ENCODE measurements around the gene NUDT8.
A peak's percentile ranks its signal among the peaks of the same experiment; 100 is the strongest.
"Not testable (repeated sequence)": the region's sequence is repeated elsewhere in the genome, so short reads cannot be mapped to it uniquely, and the experiment has no call there.

Gene NUDT8

DNA sequence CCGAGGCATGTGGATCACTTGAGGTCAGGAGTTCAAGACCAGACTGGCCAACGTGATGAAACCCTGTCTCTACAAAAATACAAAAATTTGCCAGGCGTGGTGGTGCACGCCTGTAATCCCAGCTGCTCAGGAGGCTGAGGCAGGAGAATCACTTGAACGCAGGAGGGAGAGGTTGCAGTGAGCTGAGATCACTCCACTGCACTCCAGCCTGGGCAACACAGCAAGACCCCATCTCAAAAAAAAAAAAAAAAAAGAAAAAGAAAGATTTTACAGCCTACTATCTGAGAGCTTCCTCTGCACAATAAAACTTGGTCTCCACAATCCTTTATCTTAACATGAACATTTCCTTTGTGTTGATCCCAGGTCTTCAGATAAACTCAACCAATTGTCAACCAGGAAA lies 31.0 kb upstream of the NUDT8 start:
- DNase-seq (ENCODE audit: low spot score) = not testable (repeated sequence)

DNA sequence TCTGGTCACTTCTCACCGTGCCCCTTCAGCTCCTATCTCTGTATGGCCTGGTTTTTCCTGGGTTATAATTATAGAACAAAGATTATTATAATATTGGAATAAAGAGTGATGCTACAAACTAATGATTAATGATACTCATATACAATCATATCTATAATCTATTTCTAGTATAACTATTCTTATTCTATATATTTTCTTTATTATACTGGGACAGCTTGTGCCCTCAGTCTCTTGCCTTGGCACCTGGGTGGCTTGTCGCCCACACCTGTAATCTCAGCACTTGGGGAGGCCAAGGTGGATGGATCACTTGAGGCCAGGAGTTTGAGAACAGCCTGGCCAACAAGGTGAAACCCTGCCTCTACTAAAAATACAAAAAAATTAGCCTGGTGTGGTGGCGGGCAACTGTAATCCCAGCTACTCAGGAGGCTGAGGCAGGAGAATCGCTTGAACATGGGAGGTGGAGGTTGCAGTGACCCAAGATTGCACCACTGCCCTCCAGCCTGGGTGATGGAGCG lies 30.0 kb upstream of the NUDT8 start:
- DNase-seq (ENCODE audit: low spot score) = not testable (repeated sequence)

DNA sequence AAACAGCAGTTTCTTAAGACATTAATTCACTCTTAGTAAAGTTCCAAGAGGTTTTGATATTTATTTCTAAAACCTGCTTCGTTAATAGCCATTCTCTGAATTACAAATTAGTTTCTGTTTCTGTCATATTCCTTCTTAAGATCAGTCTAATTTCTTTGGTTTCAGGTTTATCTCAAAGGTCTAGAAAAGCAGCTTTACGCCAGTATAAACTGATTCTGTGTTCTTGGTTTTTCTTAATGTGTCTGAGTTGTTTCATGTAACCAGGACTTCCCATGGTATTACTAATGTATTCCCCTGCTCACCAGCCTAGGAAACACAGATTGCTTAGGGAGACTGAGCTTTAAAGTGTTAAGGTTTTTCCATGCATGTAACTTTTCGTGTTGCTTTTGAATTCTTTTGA lies 27.6 kb upstream of the NUDT8 start:
- no peak for DNase-seq (ENCODE audit: low spot score)

DNA sequence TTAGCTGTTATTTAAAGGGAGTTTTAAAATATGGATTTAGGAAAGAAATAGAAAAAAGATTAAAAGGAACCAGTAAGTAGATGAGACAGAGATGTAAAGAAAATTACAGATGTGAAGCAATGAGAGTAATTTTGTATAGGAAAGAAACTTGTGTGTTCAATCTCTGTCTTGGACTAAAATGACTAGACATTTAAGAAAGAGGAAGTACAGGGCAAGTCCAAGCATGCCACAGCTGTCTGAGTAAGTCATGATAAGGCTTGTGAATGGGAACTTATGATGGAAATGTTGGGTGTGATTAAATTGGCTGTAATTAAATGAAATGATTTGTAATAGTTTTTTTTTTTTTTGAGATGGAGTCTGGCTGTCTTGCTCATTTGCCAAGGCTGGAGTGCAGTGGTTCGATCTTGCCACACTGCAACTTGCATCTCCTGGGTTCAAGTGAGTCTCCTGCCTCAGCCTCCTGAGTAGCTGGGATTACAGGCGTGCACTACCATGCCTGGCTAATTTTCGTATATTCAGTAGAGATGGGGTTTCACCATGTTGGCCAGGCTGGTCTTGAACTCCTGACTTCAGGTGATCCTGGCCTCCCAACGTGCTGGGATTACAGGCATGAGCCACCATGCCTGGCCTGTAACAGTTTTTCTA lies 26.7 kb upstream of the NUDT8 start:
- DNase-seq (ENCODE audit: low spot score) = no peak

DNA sequence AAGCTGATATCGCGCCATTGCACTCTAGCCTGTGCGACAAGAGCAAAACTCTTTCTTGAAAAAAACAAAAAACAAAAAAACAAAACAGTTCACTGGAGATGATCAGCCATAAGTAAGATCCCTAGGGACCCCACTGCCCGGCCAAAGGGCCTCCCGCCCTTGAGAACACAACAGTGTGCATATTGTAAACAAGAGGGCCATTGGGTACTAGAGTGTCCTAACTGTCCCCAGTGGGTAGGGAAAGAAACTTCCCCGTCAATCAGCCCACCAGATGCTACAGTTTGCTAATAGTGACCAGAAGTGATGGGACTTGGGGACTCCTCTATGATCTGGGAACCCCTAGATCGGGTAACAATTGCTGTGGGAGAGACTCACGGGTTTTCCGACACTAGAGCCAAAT lies 24.5 kb upstream of the NUDT8 start:
- DNase-seq (ENCODE audit: low spot score) = no peak

DNA sequence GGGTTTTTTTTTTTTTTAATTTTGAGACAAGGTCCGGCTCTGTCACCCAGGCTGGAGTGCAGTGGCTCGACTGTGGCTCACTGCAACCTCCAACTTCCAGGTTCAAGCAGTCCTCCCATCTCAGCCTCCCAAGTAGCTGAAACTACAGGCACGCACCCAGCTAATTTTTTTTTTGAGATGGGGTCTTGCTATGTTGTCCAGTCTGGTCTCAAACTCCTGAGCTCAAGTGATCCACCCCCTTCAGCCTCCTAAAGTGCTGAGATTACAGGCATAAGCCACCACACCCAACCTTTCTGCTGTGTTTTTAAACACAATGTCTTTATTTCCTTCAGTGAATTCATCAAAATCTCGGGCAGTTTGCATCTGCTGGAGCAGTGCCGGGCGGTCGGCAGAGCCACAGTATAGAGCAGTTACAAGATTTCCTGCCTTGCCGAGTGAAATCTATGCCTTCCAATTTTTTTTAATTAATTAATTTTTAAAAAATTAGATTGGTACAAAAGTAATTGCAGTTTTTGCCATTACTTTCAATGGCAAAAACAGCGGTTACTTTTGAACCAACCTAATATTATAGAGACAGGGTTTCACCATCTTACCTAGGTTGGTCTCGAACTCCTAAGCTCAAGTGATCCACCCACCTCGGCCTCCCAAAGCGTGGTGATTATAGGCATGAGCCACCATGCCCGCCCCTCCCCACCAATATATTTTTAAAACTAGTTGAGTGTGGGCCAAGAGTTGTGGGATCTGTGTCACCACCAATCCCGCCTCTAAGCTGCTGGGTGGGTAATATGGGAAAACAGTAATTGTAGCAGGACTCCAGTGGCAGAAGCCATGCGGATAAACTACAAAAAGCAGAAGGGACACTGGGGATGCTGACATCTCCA lies 23.5 kb upstream of the NUDT8 start:
- no peak for DNase-seq (ENCODE audit: low spot score)

DNA sequence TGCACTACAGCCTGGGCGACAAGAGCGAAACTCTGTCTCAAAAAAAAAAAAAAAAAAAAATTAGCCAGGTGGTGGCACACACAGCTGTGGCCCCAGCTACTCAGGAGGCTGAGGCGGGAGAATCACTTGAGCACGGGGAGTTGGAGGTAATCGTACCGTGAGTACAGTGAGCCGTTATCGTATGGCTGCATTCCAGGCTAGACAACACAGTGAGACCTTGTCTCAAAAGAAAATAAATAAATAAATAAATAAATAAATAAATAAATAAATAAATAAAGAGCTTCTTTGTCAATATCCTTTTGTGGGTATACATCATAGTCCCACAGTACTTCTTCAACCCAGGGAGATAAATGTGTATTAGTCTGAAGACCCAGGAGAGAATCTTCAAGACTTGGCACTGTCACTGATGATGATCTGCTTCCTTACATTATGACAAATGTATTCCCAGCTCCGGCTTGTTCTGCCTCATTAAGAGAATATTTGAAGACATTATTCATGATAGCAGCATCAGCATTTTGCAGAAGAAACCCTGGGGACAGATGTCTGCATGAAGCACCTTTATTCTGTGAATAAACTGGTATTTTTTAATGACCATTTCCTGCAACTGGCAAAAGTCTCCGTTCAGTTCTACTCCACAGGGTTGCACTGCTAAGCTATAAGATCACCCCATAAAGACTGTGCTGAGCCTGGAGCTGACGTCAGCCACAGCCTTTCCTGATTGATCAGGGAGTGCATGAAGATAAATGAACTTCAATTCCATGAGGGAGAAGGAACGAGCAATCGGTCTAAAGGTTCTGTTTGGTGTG lies 22.4 kb upstream of the NUDT8 start:
- no peak for DNase-seq (ENCODE audit: low spot score)

DNA sequence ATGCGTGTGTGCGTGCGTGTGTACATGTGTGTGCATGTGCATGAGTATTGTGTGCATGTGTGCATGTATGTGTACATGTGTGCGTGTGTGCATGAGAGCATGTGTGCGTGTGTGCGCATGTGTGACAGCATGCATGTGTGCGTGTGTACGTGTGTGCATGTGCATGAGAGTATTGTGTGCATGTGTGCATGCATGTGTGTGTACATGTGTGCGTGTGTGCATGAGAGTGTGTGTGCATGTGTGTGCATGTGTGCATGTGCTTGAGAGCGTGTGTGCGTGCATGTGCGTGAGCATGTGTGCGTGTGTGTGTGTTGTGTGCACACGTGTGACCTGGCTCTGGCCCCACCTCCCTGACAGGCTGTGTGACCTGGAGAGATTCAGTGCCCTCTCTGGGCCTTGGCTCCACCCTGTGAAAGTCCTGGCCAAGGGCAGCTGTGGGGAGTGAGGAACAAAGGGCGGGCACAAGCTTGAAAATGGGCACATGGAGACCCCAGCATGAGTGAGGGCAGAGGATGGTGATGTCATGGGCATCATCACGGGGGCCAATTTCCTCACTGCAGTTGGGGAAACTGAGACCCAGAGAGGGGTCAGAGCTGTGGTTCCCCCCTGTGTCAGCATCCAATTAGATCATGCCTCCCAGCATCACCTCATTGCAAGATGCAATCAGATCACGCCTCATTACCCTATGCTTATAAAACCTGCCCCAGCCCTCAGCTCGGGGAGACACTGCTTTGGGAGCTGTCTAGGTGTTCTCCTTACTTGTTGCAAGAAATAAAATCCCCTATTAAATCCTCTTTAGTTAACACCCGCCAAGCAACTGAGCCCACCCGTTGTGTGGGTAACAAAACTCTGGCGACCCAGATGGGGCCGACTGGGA lies 20.1 kb upstream of the NUDT8 start:
- DNase-seq (ENCODE audit: low spot score) = no peak

DNA sequence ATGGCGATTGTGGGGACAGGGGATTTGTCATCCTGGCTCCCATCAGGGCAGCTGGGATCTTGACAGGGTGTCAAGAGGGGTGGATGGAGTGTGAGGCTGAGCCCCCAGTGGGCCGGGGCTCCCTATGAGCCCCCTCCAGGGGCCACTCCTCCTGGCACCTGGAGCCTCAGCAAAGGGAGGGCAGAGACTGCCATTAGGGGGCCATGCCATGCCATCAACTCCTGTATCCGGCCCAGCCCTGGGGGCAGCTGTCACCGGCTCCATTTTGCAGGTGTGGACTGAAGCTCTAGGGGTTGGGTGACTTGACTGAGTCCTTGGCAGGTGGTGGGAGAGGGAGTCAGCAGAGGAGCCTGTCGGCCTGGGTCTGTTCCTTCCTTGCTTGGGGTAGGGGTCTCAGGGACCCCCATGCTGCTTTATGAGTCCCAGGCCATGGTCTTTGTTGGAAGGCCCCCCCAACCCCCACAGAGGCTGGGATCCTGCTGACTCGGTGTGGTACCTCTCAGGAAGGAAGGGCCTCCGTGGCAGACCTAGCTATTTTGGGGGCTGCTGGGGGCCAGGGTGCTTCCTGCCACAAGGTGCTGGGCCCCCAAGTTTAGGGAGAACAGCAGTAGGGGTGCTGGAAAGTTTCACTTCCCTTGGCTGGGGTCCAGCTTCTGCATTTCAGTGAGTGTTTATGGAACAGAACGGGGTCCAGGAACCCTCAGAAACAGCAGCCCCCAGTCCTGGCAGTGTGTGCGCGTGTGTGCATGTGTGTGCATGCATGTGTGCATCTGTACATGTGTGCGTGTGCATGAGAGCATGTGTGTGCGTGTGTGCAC lies 19.3 kb upstream of the NUDT8 start:
- peak; percentile 52 for DNase-seq (ENCODE audit: low spot score)

DNA sequence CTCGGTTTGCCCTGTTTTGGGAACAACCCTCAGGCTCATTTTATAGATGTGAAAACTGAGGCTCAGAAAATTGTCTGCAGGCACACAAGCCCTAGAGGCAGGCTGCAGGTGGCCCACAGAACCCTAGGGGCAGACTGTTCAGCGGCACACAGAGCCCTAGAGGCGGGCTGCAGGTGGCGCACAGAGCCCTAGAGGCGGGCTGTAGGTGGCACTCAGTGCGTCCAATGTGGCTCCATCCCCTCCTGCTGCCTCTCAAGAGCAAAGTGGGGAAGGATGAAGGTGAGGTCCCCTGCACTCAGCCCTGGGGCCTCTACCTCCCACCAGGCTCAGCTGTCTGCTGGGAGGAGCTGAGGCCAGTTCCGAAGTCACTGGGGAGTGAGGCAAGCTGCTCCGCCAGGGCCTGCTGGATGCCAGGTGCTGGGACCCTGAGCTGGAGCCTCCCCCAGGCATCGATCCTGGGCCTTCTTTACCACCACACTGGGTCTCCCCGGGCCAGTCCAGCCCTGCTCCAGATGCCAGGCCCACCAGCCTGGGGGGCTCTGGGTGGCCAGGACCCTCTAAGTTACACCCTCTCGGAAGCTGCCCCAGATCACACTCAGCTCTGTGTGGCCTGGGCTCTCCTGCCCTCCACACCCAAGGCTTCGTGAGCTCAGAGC lies 18.5 kb upstream of the NUDT8 start:
- DNase-seq (ENCODE audit: low spot score) = no peak

DNA sequence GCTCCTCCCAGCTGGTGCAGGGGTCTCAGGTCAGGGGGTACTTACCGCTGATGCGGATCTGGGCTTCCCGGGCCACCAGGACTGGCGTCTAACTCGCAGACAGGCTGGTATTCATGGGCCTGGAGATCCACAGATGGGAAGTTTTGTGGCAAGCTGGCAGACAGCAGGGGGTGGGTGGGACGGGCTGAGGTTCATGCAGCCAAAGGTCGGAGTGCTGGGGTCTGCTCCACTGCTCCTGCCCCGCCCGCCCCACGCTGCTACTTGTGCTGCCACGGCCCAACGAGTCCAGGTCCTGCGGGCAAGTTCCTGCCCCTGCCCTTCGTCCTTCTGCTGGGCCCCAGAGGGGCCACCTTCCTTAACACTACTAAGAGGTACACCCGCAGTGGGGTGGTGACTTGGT lies 17.7 kb upstream of the NUDT8 start:
- DNase-seq (ENCODE audit: low spot score) = no peak

DNA sequence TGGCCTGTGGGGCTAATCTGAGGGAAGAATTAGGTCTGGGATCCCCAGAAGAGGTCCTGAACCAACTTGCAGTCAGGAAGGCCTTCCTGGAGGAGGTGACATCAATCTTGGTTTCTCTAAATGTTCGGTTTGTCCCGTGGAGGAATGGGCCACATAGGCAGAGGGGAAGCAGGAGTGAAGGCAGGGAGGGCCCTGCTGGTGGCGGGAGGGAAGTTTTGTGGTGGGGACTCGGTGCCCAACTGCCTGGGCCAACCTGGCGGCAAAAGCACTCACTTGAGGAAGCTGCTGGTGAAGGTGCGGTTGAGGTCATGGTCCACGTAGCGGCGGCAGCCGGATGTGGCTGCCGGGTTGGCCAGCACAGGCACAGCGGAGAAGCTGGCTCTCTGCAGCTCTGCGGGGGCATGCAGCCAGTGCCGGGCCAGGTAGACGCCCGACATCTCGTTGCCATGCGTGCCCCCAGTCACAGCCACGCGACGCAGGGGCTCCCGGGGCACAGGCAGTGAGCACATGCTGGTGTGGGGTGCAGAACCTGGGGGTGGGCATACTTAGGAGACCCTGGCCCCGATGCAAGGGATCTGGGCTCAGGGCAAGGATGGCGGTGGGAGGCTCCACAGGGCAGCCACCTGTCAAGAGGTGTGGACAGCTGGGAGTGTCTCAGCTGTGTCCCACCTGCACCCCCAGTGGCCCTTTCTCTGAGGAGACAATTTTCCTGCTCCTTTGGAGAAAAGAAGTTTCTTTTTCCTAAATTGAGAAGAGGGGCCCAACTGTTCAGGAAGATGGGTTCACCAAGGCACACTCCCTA lies 17.0 kb upstream of the NUDT8 start:
- no peak for DNase-seq (ENCODE audit: low spot score)

DNA sequence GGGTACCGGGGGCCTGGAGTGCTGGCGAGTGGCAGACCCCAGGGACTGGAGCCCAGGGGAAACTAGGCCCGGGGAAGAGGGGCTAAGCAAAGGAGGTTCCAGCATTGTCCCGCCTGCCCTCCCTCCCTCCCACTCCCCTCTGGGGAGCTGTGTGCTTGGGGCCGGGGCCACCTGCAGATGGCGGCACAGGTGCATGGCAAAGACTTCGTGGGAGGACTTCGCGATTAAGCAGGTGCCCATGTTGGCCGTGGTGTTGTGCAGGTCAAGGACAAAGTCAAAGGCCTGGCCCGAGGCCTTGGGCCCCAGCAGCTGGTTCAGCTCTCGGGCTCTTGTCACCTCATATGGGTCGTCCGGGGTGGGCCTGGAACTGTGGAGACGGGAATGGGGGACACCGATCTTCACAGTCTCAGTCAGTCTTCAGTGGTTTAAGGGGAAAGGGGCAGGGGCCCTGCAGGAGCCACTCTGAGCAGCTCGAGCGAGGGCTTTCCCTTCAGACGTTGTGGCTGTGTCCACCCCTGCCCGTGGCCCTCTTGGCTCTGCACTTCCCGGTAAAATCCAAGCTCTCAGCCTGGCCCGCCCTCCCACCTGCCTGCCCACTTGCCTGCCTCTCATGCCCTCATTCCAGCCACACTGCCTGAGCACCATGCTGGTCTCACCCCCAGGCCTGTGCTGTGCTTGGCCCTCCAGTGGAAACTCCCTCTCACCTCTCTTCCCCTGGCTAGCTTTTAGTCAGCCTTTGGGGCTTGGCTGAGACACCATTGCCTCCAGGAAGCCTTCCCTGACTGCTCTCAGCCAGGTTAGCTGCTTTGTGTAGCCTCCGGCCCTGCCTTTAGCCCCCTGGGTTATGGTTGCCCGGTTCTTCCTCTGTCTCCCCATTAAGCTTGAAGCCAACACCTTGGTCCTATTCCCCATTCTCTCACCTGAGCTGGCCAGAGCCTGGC lies 16.1 kb upstream of the NUDT8 start:
- no peak for DNase-seq (ENCODE audit: low spot score)

DNA sequence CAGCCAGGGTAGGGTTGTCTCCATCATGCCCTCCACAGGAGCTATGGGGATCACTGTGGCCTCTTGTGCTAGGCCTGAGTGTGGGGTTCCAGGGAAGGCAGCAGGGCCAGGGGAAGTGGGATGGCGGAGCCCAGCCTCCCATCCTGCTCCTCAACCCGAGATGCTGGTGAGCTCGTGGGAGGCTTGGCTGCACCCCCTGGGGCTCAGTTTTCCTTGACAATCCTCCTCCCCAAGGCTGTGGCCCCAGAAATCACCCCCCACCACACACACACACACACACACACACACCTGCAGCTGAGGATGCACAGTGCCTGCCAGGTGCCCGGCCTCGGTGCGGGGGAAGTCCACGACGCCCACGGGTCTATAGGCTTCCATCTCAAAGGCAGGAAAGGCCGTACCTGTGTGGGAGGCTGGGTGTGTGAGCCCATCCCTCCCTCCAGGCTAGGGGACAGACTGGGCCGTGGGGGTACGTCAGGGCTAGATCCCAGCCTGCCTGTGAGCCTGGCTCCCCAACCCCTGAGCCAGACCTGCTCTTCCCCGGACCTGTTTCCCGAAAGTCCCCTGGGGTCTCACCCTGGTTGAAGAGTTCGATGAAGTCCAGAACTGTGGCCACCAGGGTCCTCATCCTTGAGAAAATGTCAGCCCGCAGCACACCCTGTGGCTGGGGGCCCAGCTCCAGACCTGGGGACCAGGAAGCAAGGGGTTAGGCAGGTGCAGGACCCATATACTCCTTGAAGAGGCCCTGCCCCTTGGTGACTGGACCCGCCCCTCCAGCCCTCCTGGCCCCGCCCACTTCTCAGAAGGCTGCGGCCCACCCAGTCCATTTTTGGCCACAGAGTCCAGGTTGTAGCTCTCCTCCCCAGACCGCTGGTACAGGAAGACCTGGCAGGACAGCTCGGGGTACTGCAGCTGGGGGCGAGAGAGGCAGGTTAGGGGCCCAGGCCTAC lies 15.0 kb upstream of the NUDT8 start:
- no peak for DNase-seq (ENCODE audit: low spot score)

DNA sequence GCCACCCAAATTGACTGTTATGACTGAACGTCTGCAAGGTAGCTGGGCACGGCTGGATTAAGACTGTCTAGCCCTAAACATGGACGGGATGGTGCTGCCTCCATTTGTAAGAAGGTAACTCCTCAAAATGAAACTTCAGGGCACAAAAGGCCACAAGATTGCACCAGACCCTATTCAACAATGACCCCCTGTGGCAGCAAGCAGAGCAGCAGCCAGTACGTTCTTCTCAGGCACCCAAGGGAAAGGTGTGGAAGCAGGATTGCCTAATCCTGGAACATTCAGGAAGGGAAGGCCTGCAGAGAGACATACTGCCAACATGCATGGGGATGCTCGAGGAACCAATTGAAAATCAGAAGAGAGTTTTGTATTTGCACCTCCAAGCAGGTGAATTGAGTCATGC lies 14.3 kb upstream of the NUDT8 start:
- DNase-seq (ENCODE audit: low spot score) = no peak

DNA sequence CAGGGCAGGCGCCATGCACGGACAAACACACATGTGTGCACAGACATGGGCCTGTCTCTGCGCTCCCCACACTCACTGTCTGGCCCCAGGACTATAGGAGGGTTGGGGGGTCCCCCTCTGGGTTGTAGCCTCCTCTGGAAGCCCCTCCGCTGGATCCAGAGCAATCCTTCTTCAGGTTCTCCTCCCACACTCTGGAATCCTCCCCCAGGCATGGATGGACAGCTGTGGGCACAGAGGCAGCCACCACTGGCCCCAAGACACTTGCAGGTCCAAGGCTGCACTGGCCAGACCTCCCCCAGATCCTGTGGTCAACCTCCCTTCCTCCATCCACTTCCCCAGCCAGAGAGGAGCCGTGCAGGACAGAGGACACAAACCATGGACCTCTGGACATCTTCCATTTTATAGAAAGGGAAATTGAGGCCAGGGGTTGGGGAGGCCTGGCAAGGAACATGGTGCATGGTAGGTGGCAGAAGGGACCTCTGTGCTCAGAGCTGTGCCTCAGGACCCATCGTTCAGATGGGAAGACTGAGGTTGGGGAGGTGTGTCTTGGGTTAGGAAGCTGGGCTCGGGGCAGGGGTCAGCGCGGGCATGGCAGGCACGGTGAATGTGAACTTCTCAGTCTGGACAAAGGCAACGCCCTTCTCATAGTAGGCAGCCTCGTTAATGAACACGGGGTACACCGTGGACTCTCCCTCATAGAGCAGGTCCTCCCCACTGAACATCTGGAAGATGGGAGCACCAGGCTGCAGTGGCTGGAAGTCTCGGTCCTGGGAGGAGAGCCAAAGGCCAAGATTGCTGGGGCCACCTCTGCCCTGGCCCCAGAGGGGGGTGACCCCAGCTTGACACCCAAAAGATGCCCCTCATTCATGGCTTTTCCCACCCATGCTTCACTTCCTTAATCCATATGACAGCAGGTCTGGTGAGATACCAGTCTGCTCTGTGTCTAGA lies 12.7 kb upstream of the NUDT8 start:
- peak; percentile 2 for DNase-seq (ENCODE audit: low spot score)

Measured in Ammon's horn (tissue), 1 donor.